Uterus (tissue), 2 donors: ENCODE data around the gene WDR20.

Experiments
- CTCF ChIP-seq, 4 experiments: fragments of 200-600 bp in 2 of 4; fragments of 450-650 bp in 2 of 4; sonication (generic) in 2 of 4; IDR thresholded peaks; one replicate each; pipeline ENCODE4 v1.5.1; 2016 to 2019; ENCODE audit warnings: antibody characterized with exemption in 4 of 4, mild to moderate bottlenecking in 2 of 4, moderate library complexity in 1 of 4
- POLR2A ChIP-seq, 2 donors: fragments of 450-650 bp; IDR thresholded peaks; one replicate each; pipeline ENCODE4 v1.6.1; 2016; ENCODE audit warnings: antibody characterized with exemption in 2 of 2, mild to moderate bottlenecking in 1 of 2, moderate library complexity in 1 of 2

DNA sequence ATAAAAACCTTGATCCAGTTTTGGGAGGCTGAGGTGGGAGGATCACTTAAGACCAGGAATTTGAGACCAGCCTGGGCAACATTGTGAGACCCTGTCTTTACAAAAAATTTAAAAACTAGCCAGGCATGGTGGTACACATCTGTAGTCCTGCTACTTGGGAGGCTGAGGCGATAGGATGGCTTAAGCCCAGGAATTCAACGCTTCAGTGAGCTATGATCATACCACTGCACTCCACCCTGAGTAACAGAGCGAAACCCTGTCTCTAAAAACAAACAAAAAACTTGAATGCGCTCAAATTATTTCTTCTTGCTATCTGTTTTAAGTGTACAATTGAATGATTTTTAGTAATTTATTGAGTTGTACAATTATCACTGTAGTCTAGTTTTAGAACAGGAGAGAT lies 20.1 kb downstream of the WDR20 start:
- no peak for TF ChIP-seq CTCF (IDR thresholded peaks at IDR 0.05)
- TF ChIP-seq POLR2A (IDR thresholded peaks at IDR 0.05) = no peak
